H9 (cell line): ENCODE data around the gene GJB5. TPM values are rescaled to one million over a fixed set of nuclear protein-coding genes. Genes with fewer than 3 reads are reported as not detected.

Source experiments
- DNase-seq: peaks from one replicate; pipeline ENCODE4 v3.0.0-alpha.2; 2017
- H2AFZ ChIP-seq: one replicate; pipeline ENCODE4 v1.6.1; 2013; ENCODE audit warnings: mild to moderate bottlenecking, low read length, control low read depth, moderate library complexity
- H2AK5ac ChIP-seq: 2 replicates; pipeline ENCODE4 v1.6.1; 2013; ENCODE audit warnings: low read length, control low read depth, mixed read lengths; ENCODE audit not compliant: insufficient read length
- H2BK120ac ChIP-seq: one replicate; pipeline ENCODE4 v1.6.1; 2013; ENCODE audit warnings: low read depth, mild to moderate bottlenecking, low read length, control low read depth, inconsistent platforms; ENCODE audit not compliant: poor library complexity, severe bottlenecking
- H2BK12ac ChIP-seq: 2 replicates; pipeline ENCODE4 v1.6.1; 2013; ENCODE audit warnings: low read length, control low read depth, mixed read lengths, low read depth; ENCODE audit not compliant: insufficient read length
- H2BK15ac ChIP-seq: 2 replicates; pipeline ENCODE4 v1.6.1; 2013; ENCODE audit warnings: low read depth, low read length, control low read depth
- H2BK20ac ChIP-seq: one replicate; pipeline ENCODE4 v1.6.1; 2013; ENCODE audit warnings: low read depth, mild to moderate bottlenecking, low read length, control low read depth, inconsistent platforms; ENCODE audit not compliant: poor library complexity, severe bottlenecking
- H2BK5ac ChIP-seq: 2 replicates; pipeline ENCODE4 v1.6.1; 2013; ENCODE audit warnings: low read length, control low read depth, mixed read lengths; ENCODE audit not compliant: insufficient read length
- H3K14ac ChIP-seq: 2 replicates; pipeline ENCODE4 v1.6.1; 2013; ENCODE audit warnings: low read length, control low read depth; ENCODE audit not compliant: insufficient read depth
- H3K18ac ChIP-seq: 2 replicates; pipeline ENCODE4 v1.6.1; 2013; ENCODE audit warnings: low read depth, mild to moderate bottlenecking, mixed read lengths, low read length, control low read depth; ENCODE audit not compliant: insufficient read length
- H3K23ac ChIP-seq: 2 replicates; pipeline ENCODE4 v1.6.1; 2013; ENCODE audit warnings: low read length, control low read depth, mixed read lengths, low read depth; ENCODE audit not compliant: insufficient read length
- H3K23me2 ChIP-seq: 2 replicates; pipeline ENCODE4 v1.6.1; 2013; ENCODE audit warnings: low read depth, mild to moderate bottlenecking, mixed read lengths, low read length, control low read depth; ENCODE audit not compliant: insufficient read length, poor library complexity, severe bottlenecking
- H3K27ac ChIP-seq: 2 replicates; pipeline ENCODE4 v1.5.1; 2013; ENCODE audit warnings: low read length, control low read depth, mixed read lengths, low read depth; ENCODE audit not compliant: insufficient read length
- H3K27me3 ChIP-seq: 2 replicates; pipeline ENCODE4 v1.6.1; 2013; ENCODE audit warnings: low read length, control low read depth, inconsistent platforms; ENCODE audit not compliant: insufficient read depth
- H3K4ac ChIP-seq: 2 replicates; pipeline ENCODE4 v1.6.1; 2013; ENCODE audit warnings: low read depth, mild to moderate bottlenecking, control low read depth, inconsistent platforms, low read length, moderate library complexity
- H3K4me1 ChIP-seq: 2 replicates; pipeline ENCODE4 v1.6.1; 2013; ENCODE audit warnings: low read length, control low read depth, inconsistent platforms; ENCODE audit not compliant: insufficient read depth
- H3K4me2 ChIP-seq: 2 replicates; pipeline ENCODE4 v1.6.1; 2013; ENCODE audit warnings: low read length, control low read depth, mixed read lengths; ENCODE audit not compliant: insufficient read length, insufficient read depth
- H3K56ac ChIP-seq: 2 replicates; pipeline ENCODE4 v1.6.1; 2013; ENCODE audit warnings: low read depth, mild to moderate bottlenecking, mixed read lengths, low read length, control low read depth; ENCODE audit not compliant: insufficient read length
- H3K79me1 ChIP-seq: 2 replicates; pipeline ENCODE4 v1.6.1; 2013; ENCODE audit warnings: low read depth, mild to moderate bottlenecking, moderate library complexity, low read length, control low read depth, inconsistent platforms; ENCODE audit not compliant: insufficient read depth, poor library complexity, severe bottlenecking
- H3K79me2 ChIP-seq: 2 replicates; pipeline ENCODE4 v1.6.1; 2013; ENCODE audit warnings: low read length, control low read depth, inconsistent platforms; ENCODE audit not compliant: insufficient read depth
- H3K9ac ChIP-seq: 2 replicates; pipeline ENCODE4 v1.6.1; 2013; ENCODE audit warnings: low read length, control low read depth, mixed read lengths; ENCODE audit not compliant: insufficient read length; ENCODE audit errors: extremely low read depth
- H3K9me3 ChIP-seq: one replicate; pipeline ENCODE4 v1.6.1; 2013; ENCODE audit warnings: low read depth, low read length, inconsistent platforms; ENCODE audit not compliant: control insufficient read depth
- H3T11ph ChIP-seq: one replicate; pipeline ENCODE4 v1.6.1; 2013; ENCODE audit warnings: mild to moderate bottlenecking, low read length, control low read depth, inconsistent platforms
- H4K20me1 ChIP-seq: one replicate; pipeline ENCODE4 v1.6.1; 2013; ENCODE audit not compliant: control insufficient read depth, insufficient read length, insufficient read depth
- H4K5ac ChIP-seq: 2 replicates; pipeline ENCODE4 v1.6.1; 2013; ENCODE audit warnings: low read depth, mild to moderate bottlenecking, mixed read lengths, low read length, control low read depth; ENCODE audit not compliant: insufficient read length
- H4K8ac ChIP-seq: replicated peaks from 2 replicates; pipeline ENCODE4 v1.6.1; 2013; ENCODE audit warnings: low read length, control low read depth, mixed read lengths, low read depth; ENCODE audit not compliant: insufficient read length
- H4K91ac ChIP-seq: 2 replicates; pipeline ENCODE4 v1.6.1; 2013; ENCODE audit warnings: low read depth, mild to moderate bottlenecking, moderate library complexity, mixed read lengths, low read length, control low read depth; ENCODE audit not compliant: insufficient read length
- H3K27ac Mint-ChIP-seq, 3 experiments: 2 replicates in 2 of 3; 3 replicates in 1 of 3; pipeline ENCODE4 v1.8.0; 2020 to 2021; ENCODE audit warnings: mixed read lengths in 3 of 3, mild to moderate bottlenecking in 1 of 3, moderate library complexity in 1 of 3
- H3K27me3 Mint-ChIP-seq: 2 replicates; pipeline ENCODE4 v1.8.0; 2021; ENCODE audit warnings: low read depth, mild to moderate bottlenecking, moderate library complexity, mixed read lengths
- H3K36me3 Mint-ChIP-seq, 3 experiments: 2 replicates in 2 of 3; 3 replicates in 1 of 3; pipeline ENCODE4 v1.8.0; 2020 to 2021; ENCODE audit warnings: low read depth in 3 of 3, mixed read lengths in 3 of 3; ENCODE audit not compliant: insufficient read depth in 1 of 3
- H3K4me1 Mint-ChIP-seq, 2 experiments: 2 replicates each; pipeline ENCODE4 v1.8.0; 2020; ENCODE audit warnings: mixed read lengths in 2 of 2
- H3K4me3 Mint-ChIP-seq, 2 experiments: 2 replicates in 1 of 2; 3 replicates in 1 of 2; pipeline ENCODE4 v1.8.0; 2020 to 2021; ENCODE audit warnings: mild to moderate bottlenecking in 2 of 2, mixed read lengths in 2 of 2, moderate library complexity in 1 of 2
- H3K9me3 Mint-ChIP-seq, 2 experiments: 2 replicates in 1 of 2; 3 replicates in 1 of 2; pipeline ENCODE4 v1.8.0; 2020; ENCODE audit warnings: mild to moderate bottlenecking in 2 of 2, mixed read lengths in 2 of 2, moderate library complexity in 1 of 2
- CTCF ChIP-seq: fragments of 200-600 bp; sonication (generic); conservative IDR thresholded peaks from 3 replicates; pipeline ENCODE4 v1.8.0; 2021; ENCODE audit warnings: antibody characterized with exemption, mild to moderate bottlenecking
- WGBS: extraction: QIAGEN DNeasy Blood & Tissue Kit; methylation state at CpG from one replicate; pipeline ENCODE4 v1.1.7; 2013; ENCODE audit warnings: missing lambda C conversion rate, low lambda C conversion rate, mixed read lengths; ENCODE audit not compliant: insufficient read length; ENCODE audit errors: extremely low coverage; 5-methylcytosine and 5-hydroxymethylcytosine counted together
- total RNA-seq: library from RNA; stranded (reverse); gene quantifications from 2 replicates; pipeline ENCODE4 v1.2.1, GENCODE V29; 2021

Gene GJB5
- total RNA-seq, 1 experiment from 2014 or later, result 0.22 TPM

DNA sequence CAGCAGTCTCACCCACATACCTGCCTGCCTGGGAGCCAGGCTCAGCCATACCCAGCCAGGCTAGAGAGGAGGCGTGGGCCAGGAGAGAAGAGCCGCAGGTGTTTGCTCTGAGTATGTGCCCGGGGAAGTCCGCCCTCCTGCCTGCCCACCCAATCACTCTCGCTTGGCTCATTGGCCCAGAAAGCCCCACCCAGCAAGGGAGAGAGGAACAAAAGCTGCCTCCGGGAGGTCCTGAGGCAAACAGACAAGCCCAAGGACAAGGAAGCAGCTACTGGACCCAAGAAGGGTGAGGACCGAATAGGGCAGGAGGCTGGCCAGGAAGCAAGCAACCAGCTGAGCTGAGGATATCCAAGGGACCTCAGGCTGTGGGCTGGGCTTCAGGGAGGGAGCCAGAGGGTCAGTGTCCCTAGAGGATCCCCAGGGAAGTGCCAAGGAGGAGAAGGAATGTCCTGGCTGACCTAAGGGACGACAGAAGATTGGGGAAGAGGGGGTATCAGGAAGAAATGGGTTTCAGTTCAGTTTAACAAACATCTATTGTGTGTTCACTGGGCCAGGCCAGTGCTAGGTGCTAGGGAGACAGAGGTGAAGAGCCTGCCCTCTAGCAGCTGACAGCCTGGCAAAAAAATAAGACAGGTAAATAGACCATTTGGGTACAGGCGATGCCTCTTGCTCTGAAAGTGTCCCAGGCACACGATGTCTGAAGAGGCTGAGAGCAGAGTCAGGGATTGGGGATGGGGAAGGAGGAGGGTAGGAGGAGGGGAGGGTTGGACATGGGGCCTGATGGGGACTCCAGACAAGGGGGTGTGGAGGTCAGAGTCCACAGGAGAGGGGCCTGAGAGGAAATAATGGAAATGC lies 4.9 kb downstream of the GJB5 start, which contains the start of gene GJB4:
Gene GJB4, plus strand, starts transcription at position 238 of the 855 bp plus-strand sequence. CDS start 1,515 bp downstream, outside the sequence.
- Histone ChIP-seq H3K14ac (no peak within 1 kb of the TSS), H4K91ac (no peak within 1 kb of the TSS), H3K18ac (no peak within 1 kb of the TSS), H2AK5ac (no peak within 1 kb of the TSS), H3K4ac (no peak within 1 kb of the TSS), H3K23ac (no peak within 1 kb of the TSS), H3K56ac (no peak within 1 kb of the TSS), H2BK12ac (no peak within 1 kb of the TSS), H3K4me1 (peaks cover 6% of the 10 kb centered on the region; the same call in 1 of the 2 replicates), H3K23me2 (no peaks in the 10 kb centered on the region), H3K79me2 (no peaks in the 10 kb centered on the region), H3K27me3 (no peaks in the 10 kb centered on the region), H3K4me2 (peak within 1 kb of the TSS; percentile 10), H3K27ac (no peak within 1 kb of the TSS), H2AFZ (no peak within 1 kb of the TSS), H3K9ac (no peak within 1 kb of the TSS), H4K20me1 (no peaks in the 10 kb centered on the region), H4K5ac (no peak within 1 kb of the TSS), H3K9me3 (no peaks in the 10 kb centered on the region), H2BK5ac (no peak within 1 kb of the TSS), H2BK20ac (no peak within 1 kb of the TSS), H2BK15ac (no peak within 1 kb of the TSS), H2BK120ac (no peak within 1 kb of the TSS), H3T11ph (no peak within 1 kb of the TSS), H4K8ac (no peak within 1 kb of the TSS), H3K79me1 (no peaks in the 10 kb centered on the region)
- H3K4me3 Mint-ChIP-seq, result no peak within 1 kb of the TSS
- no CpG with 5 or more reads among the region's 10 CpGs for WGBS
- no peaks in the 10 kb centered on the region; a peak in 1 of 7 replicates for H3K36me3 Mint-ChIP-seq
- peak; percentile 39; the same call in 2 of the 3 replicates for TF ChIP-seq CTCF
- H3K27ac Mint-ChIP-seq, result 0 out of 7 replicates have a peak within 1 kb of the TSS, but pooled peaks of 1 of the 3 experiments have one; percentile 12
- H3K27me3 Mint-ChIP-seq, result peaks cover 6% of the 10 kb centered on the region
- H3K9me3 Mint-ChIP-seq, result no peaks in the 10 kb centered on the region; a peak in 1 of 5 replicates
- peaks cover 25 to 27% of the 10 kb centered on the region in 2 experiments for H3K4me1 Mint-ChIP-seq
- DNase-seq, result peak; percentile 71
